ENCODE measurements around the gene ADORA2A. TPM values are rescaled to one million over a fixed set of nuclear protein-coding genes. Genes with fewer than 3 reads are reported as not detected.

The ADORA2A gene
- total and polyA plus RNA-seq, 11 donors: 1.5 to 12.1 (median 4.5) TPM

DNA sequence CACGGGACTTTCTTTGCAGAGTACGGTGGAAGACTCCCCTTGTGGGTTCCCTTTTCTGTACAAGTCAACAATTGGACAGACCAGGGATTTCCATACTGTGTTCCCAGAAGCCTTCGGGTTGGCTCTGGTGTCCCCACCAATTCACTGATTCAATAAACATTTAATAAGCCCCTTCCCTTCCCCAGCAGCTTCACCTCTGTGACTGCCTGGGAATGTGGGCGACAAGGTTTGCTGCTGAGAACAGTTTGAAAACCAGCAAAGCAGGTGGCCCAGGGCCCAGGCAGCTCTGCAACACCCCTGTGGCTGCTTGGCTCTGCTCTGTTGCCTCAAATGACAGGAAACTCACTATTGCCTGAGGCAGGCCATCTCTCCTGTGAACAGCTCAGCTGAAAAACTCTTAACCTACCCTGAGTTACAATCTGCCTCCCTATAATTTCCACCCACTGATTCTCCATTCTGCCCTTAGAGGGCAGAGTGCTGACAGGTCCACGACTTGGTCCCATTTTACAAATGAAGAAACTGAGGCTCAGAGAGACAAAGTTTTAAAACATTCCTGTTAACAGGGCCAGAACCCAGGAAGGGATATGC lies 10.4 kb downstream of the ADORA2A start:
- DNase-seq (peak in 1 of 5 donors; percentile 16), ATAC-seq (no peak)
- H3K36me3 ChIP-seq: peaks cover 0 to 32% (median 7%) of the 10 kb centered on the region in 9 donors
- intact Hi-C loops (cut with DNase I): loop anchor here in 1 of 10 donors (5.0 kb wide), 1 partner anchor 34 kb away; no protein-coding TSS in a partner anchor
- no peak for TF ChIP-seq POLR2A (IDR thresholded peaks at IDR 0.05)
- TF ChIP-seq, protein P1, sequence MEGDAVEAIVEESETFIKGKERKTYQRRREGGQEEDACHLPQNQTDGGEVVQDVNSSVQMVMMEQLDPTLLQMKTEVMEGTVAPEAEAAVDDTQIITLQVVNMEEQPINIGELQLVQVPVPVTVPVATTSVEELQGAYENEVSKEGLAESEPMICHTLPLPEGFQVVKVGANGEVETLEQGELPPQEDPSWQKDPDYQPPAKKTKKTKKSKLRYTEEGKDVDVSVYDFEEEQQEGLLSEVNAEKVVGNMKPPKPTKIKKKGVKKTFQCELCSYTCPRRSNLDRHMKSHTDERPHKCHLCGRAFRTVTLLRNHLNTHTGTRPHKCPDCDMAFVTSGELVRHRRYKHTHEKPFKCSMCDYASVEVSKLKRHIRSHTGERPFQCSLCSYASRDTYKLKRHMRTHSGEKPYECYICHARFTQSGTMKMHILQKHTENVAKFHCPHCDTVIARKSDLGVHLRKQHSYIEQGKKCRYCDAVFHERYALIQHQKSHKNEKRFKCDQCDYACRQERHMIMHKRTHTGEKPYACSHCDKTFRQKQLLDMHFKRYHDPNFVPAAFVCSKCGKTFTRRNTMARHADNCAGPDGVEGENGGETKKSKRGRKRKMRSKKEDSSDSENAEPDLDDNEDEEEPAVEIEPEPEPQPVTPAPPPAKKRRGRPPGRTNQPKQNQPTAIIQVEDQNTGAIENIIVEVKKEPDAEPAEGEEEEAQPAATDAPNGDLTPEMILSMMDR (IDR thresholded peaks at IDR 0.05): no peak
- no peaks in the 10 kb centered on the region for H3K27me3 ChIP-seq
- WGBS, 4 donors: 79 to 93% (median 86%) methylated on average over 5 of the region's 5 CpGs
- H3K4me3 ChIP-seq: no peak overlapping the region
- no peak overlapping the region for H3K27ac ChIP-seq
- peaks cover under 1 to 78% (median 47%) of the 10 kb centered on the region in 12 donors for H3K4me1 ChIP-seq
- no peaks in the 10 kb centered on the region for H3K9me3 ChIP-seq

DNA sequence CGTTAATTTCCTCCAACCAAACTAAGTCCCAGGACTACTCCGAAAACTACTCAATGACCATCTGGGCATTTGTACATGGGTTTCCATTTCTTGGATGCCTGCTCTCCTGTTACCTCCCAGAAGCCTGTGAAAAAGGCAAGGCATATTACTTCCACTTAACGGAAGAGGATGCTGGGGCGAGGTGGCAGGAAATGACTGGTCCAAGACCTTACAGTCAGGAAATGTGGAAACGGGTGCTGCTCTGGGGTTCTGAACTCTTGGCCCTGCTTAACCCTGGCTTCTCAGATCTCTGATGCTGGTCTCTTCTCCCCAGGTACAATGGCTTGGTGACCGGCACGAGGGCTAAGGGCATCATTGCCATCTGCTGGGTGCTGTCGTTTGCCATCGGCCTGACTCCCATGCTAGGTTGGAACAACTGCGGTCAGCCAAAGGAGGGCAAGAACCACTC lies 12.9 kb downstream of the ADORA2A start:
- H3K4me3 ChIP-seq: no peak overlapping the region
- ATAC-seq: no peak
- 78 to 88% (median 86%) methylated on average over 9 to 10 of the region's 10 CpGs for WGBS, 4 donors
- TF ChIP-seq POLR2A (IDR thresholded peaks at IDR 0.05): no peak
- TF ChIP-seq, protein P1 (IDR thresholded peaks at IDR 0.05): no peak
- H3K4me1 ChIP-seq: peaks cover 0 to 64% (median 29%) of the 10 kb centered on the region in 12 donors
- no peaks in the 10 kb centered on the region for H3K9me3 ChIP-seq
- intact Hi-C loops (cut with DNase I): no loop called here
- DNase-seq: peak in 1 of 5 donors; percentile 40
- no peak overlapping the region for H3K27ac ChIP-seq
- H3K27me3 ChIP-seq: no peaks in the 10 kb centered on the region
- peaks cover 0 to 39% (median 7%) of the 10 kb centered on the region in 9 donors for H3K36me3 ChIP-seq

DNA sequence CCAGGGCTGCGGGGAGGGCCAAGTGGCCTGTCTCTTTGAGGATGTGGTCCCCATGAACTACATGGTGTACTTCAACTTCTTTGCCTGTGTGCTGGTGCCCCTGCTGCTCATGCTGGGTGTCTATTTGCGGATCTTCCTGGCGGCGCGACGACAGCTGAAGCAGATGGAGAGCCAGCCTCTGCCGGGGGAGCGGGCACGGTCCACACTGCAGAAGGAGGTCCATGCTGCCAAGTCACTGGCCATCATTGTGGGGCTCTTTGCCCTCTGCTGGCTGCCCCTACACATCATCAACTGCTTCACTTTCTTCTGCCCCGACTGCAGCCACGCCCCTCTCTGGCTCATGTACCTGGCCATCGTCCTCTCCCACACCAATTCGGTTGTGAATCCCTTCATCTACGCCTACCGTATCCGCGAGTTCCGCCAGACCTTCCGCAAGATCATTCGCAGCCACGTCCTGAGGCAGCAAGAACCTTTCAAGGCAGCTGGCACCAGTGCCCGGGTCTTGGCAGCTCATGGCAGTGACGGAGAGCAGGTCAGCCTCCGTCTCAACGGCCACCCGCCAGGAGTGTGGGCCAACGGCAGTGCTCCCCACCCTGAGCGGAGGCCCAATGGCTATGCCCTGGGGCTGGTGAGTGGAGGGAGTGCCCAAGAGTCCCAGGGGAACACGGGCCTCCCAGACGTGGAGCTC lies 13.5 kb downstream of the ADORA2A start:
- no peak for TF ChIP-seq POLR2A (IDR thresholded peaks at IDR 0.05)
- TF ChIP-seq, protein P1 (IDR thresholded peaks at IDR 0.05): no peak
- no peak overlapping the region for H3K27ac ChIP-seq
- DNase-seq: peak in 1 of 5 donors; percentile 61

More for the DNA sequence above, 13.5 kb downstream of the ADORA2A start:
- Histone ChIP-seq H3K36me3 (peaks cover 0 to 39% (median 7%) of the 10 kb centered on the region in 9 donors), H3K4me1 (peaks cover 0 to 63% (median 23%) of the 10 kb centered on the region in 12 donors), H3K27me3 (no peaks in the 10 kb centered on the region), H3K9me3 (no peaks in the 10 kb centered on the region), H3K4me3 (no peak overlapping the region)
- intact Hi-C loops (cut with DNase I): no loop called here
- no peak for ATAC-seq
- WGBS, 4 donors: 88 to 94% (median 93%) methylated on average over 24 to 30 of the region's 30 CpGs

Measured in heart left ventricle (tissue), 16 donors.